Measurements from ENCODE around the gene ACTR6.
"Not testable (repeated sequence)": the region's sequence is repeated elsewhere in the genome, so short reads cannot be mapped to it uniquely, and the experiment has no call there.

- TF ChIP-seq CTCF (conservative IDR thresholded peaks at IDR 0.05; ENCODE audit: low read length); EZH2phosphoT487 (IDR thresholded peaks at IDR 0.05; ENCODE audit: borderline replicate concordance): not testable (repeated sequence)
Measured at GRCh38 chr12:100222173-100222572, 21.6 kb downstream of the ACTR6 start.

Measured in Loucy (cell line).